ENCODE measurements around the gene ZNF891.

The ZNF891 gene

DNA sequence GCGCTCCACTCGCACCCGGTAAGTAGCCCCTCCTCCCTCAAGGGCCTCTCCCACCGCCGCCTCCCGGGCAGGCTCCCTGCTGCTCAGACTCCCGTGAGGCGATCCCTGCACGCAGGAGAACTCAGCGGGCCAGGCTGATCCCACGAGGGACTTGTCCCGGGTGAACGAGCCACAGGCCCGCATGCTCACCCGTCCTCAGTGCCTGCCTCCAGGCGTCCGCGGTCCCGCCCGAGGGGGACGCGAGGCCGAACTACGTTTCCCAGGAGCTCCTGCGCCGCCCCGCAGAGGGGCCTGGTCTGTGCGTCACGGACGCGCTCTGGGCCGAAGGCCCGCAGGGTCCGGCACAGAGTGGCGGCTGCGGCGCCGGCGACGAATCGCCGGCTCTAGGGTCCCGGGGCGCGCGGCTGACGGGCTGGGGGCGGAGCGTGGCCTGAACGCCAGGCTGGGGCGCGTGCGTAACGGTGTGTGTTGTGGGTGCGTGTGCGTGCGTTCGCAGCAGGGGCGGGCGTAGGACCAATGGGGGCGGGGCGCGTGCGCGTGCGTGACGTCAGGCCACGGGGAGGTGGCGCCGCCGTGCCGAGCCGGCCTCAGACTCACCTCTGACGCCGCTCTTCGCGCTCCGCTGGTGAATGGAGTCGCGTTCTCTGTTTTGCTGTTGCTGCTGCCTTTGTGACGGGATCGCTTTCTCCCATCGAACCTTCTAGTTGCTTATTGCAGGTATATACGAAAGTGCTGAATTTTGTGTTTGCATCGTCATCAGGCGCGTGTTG lies at the start of gene ZNF891, which contains the start of gene ZNF10 (continued):
- no peak for TF ChIP-seq SCRT1 (tag by site-specific recombination; IDR thresholded peaks at IDR 0.05; ENCODE audit: borderline replicate concordance)
- TF ChIP-seq, protein P1, sequence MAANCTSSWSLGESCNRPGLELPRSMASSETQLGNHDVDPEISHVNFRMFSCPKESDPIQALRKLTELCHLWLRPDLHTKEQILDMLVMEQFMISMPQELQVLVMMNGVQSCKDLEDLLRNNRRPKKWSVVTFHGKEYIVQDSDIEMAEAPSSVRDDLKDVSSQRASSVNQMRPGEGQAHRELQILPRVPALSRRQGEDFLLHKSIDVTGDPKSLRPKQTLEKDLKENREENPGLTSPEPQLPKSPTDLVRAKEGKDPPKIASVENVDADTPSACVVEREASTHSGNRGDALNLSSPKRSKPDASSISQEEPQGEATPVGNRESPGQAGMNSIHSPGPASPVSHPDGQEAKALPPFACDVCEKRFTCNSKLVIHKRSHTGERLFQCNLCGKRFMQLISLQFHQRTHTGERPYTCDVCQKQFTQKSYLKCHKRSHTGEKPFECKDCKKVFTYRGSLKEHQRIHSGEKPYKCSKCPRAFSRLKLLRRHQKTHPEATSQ (tag by site-specific recombination; IDR thresholded peaks at IDR 0.05) = 0 out of 2 replicates have a peak, but pooled peaks have one; percentile 28
- no peak for TF ChIP-seq ZNF664 (tag by site-specific recombination; IDR thresholded peaks at IDR 0.05)
- TF ChIP-seq ZNF366 (tag by site-specific recombination; conservative IDR thresholded peaks at IDR 0.05) = no peak
- no peak for TF ChIP-seq ZNF654 (tag by site-specific recombination; IDR thresholded peaks at IDR 0.05; ENCODE audit: low read depth)
- TF ChIP-seq ZNF677 (tag by site-specific recombination; IDR thresholded peaks at IDR 0.05) = no peak
- no peak for TF ChIP-seq ZNF624 (tag by site-specific recombination; IDR thresholded peaks at IDR 0.05)
- TF ChIP-seq ZNF157 (tag by site-specific recombination; IDR thresholded peaks at IDR 0.05) = no peak
- TF ChIP-seq ZNF416 (tag by site-specific recombination; IDR thresholded peaks at IDR 0.05) = no peak
- no peak; the same call in 1 of the 2 replicates for TF ChIP-seq TRIM28 (IDR thresholded peaks at IDR 0.05; ENCODE audit: borderline replicate concordance, low read length)
- no peak for TF ChIP-seq ZNF292 (tag by site-specific recombination; IDR thresholded peaks at IDR 0.05; ENCODE audit: borderline replicate concordance, low read depth)
- TF ChIP-seq, protein P2, sequence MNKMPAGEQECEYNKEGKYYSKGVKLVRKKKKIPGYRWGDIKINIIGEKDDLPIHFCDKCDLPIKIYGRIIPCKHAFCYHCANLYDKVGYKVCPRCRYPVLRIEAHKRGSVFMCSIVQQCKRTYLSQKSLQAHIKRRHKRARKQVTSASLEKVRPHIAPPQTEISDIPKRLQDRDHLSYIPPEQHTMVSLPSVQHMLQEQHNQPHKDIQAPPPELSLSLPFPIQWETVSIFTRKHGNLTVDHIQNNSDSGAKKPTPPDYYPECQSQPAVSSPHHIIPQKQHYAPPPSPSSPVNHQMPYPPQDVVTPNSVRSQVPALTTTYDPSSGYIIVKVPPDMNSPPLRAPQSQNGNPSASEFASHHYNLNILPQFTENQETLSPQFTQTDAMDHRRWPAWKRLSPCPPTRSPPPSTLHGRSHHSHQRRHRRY (tag by site-specific recombination; IDR thresholded peaks at IDR 0.05) = no peak
- peak; percentile 94 for TF ChIP-seq ZBTB21 (tag by site-specific recombination; IDR thresholded peaks at IDR 0.05)
- TF ChIP-seq ZNF211 (tag by site-specific recombination; IDR thresholded peaks at IDR 0.05; ENCODE audit: low read depth) = no peak
- 0 out of 2 replicates have a peak, but pooled peaks have one; percentile 41 for TF ChIP-seq ZNF302 (tag by site-specific recombination; IDR thresholded peaks at IDR 0.05; ENCODE audit: low read depth)
- TF ChIP-seq ZNF555 (tag by site-specific recombination; conservative IDR thresholded peaks at IDR 0.05) = no peak
- TF ChIP-seq KLF7 (tag by site-specific recombination; IDR thresholded peaks at IDR 0.05; ENCODE audit: borderline replicate concordance) = 0 out of 2 replicates have a peak, but pooled peaks have one; percentile 23
- TF ChIP-seq, protein P3, sequence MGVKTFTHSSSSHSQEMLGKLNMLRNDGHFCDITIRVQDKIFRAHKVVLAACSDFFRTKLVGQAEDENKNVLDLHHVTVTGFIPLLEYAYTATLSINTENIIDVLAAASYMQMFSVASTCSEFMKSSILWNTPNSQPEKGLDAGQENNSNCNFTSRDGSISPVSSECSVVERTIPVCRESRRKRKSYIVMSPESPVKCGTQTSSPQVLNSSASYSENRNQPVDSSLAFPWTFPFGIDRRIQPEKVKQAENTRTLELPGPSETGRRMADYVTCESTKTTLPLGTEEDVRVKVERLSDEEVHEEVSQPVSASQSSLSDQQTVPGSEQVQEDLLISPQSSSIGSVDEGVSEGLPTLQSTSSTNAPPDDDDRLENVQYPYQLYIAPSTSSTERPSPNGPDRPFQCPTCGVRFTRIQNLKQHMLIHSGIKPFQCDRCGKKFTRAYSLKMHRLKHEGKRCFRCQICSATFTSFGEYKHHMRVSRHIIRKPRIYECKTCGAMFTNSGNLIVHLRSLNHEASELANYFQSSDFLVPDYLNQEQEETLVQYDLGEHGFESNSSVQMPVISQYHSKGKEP (tag by site-specific recombination; IDR thresholded peaks at IDR 0.05) = no peak
- peak; percentile 90 for TF ChIP-seq ZNF610 (tag by site-specific recombination; IDR thresholded peaks at IDR 0.05; ENCODE audit: borderline replicate concordance)
- no peak for TF ChIP-seq ZNF707 (tag by site-specific recombination; IDR thresholded peaks at IDR 0.05)
- TF ChIP-seq, protein P4, sequence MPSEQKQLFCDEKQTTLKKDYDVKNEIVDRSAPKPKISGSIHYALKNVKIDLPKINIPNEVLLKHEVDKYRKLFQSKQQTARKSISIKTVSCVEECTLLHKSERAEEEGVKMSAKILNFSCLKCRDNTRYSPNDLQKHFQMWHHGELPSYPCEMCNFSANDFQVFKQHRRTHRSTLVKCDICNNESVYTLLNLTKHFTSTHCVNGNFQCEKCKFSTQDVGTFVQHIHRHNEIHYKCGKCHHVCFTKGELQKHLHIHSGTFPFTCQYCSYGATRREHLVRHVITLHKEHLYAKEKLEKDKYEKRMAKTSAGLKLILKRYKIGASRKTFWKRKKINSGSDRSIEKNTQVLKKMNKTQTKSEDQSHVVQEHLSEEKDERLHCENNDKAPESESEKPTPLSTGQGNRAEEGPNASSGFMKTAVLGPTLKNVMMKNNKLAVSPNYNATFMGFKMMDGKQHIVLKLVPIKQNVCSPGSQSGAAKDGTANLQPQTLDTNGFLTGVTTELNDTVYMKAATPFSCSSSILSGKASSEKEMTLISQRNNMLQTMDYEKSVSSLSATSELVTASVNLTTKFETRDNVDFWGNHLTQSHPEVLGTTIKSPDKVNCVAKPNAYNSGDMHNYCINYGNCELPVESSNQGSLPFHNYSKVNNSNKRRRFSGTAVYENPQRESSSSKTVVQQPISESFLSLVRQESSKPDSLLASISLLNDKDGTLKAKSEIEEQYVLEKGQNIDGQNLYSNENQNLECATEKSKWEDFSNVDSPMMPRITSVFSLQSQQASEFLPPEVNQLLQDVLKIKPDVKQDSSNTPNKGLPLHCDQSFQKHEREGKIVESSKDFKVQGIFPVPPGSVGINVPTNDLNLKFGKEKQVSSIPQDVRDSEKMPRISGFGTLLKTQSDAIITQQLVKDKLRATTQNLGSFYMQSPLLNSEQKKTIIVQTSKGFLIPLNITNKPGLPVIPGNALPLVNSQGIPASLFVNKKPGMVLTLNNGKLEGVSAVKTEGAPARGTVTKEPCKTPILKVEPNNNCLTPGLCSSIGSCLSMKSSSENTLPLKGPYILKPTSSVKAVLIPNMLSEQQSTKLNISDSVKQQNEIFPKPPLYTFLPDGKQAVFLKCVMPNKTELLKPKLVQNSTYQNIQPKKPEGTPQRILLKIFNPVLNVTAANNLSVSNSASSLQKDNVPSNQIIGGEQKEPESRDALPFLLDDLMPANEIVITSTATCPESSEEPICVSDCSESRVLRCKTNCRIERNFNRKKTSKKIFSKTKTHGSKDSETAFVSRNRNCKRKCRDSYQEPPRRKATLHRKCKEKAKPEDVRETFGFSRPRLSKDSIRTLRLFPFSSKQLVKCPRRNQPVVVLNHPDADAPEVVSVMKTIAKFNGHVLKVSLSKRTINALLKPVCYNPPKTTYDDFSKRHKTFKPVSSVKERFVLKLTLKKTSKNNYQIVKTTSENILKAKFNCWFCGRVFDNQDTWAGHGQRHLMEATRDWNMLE (tag by site-specific recombination; conservative IDR thresholded peaks at IDR 0.05; ENCODE audit: low read depth) = 0 out of 2 replicates have a peak, but pooled peaks have one; percentile 36
- TF ChIP-seq, protein P5, sequence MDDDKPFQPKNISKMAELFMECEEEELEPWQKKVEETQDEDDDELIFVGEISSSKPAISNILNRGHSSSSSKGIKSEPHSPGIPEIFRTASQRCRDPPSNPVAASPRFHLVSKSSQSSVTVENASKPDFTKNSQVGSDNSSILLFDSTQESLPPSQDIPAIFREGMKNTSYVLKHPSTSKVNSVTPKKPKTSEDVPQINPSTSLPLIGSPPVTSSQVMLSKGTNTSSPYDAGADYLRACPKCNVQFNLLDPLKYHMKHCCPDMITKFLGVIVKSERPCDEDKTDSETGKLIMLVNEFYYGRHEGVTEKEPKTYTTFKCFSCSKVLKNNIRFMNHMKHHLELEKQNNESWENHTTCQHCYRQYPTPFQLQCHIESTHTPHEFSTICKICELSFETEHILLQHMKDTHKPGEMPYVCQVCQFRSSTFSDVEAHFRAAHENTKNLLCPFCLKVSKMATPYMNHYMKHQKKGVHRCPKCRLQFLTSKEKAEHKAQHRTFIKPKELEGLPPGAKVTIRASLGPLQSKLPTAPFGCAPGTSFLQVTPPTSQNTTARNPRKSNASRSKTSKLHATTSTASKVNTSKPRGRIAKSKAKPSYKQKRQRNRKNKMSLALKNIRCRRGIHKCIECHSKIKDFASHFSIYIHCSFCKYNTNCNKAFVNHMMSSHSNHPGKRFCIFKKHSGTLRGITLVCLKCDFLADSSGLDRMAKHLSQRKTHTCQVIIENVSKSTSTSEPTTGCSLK (tag by site-specific recombination; IDR thresholded peaks at IDR 0.05) = no peak
- TF ChIP-seq ZNF221 (tag by site-specific recombination; IDR thresholded peaks at IDR 0.05; ENCODE audit: borderline replicate concordance) = no peak
- TF ChIP-seq ZBTB20 (tag by site-specific recombination; IDR thresholded peaks at IDR 0.05) = peak; percentile 92
- 0 out of 2 replicates have a peak, but pooled peaks have one; percentile 30 for TF ChIP-seq ZNF792 (tag by site-specific recombination; IDR thresholded peaks at IDR 0.05)
- TF ChIP-seq ZNF600 (tag by site-specific recombination; IDR thresholded peaks at IDR 0.05) = peak; percentile 82
- no peak for TF ChIP-seq ZNF19 (tag by site-specific recombination; IDR thresholded peaks at IDR 0.05; ENCODE audit: low read depth)
- no peak for TF ChIP-seq ZNF223 (tag by site-specific recombination; IDR thresholded peaks at IDR 0.05)
- no peak for TF ChIP-seq HOXA7 (CRISPR knock-in tag; IDR thresholded peaks at IDR 0.05; ENCODE audit: borderline replicate concordance)

All from HEK293 (cell line).